ENCODE measurements around the gene TLE6.
"Not testable (repeated sequence)": the region's sequence is repeated elsewhere in the genome, so short reads cannot be mapped to it uniquely, and the experiment has no call there.

GRCh38 chr19:2963631-2964030 lies 13.7 kb upstream of the TLE6 start:
- not testable (repeated sequence) for TF ChIP-seq POLR2A, CTCF (IDR thresholded peaks at IDR 0.05)

Data from lower leg skin (tissue), 3 donors.